HEK293 (cell line): Measurements from ENCODE around the gene SPTAN1.

Source experiments
- CTCF ChIA-PET: fragments of 350-600 bp; formaldehyde crosslinking; extraction: SDS; loops from one replicate; lab custom pipeline; 2021; ENCODE audit warnings: antibody characterized with exemption; lab: Yijun Ruan, JAX
- POLR2A ChIA-PET: fragments of 300-600 bp; formaldehyde crosslinking; extraction: SDS; loops from one replicate; lab custom pipeline; 2020; ENCODE audit warnings: antibody characterized with exemption, inconsistent platforms; lab: Yijun Ruan, JAX
- H3K27ac ChIP-seq: fragments of 200-500 bp; sonication (Bioruptor generic); 2 replicates; pipeline ENCODE4 v1.5.1; 2014; ENCODE audit warnings: low read depth, low read length, control low read depth, inconsistent platforms; ENCODE audit errors: extremely low read depth
- H3K36me3 ChIP-seq, 2 experiments: fragments of 200-500 bp in 1 of 2; sonication (Bioruptor generic) in 1 of 2; 1 replicate in 1 of 2; 2 replicates in 1 of 2; pipeline ENCODE4 v1.5.1; 2014 to 2017; ENCODE audit warnings: inconsistent platforms in 2 of 2, low read length in 2 of 2; ENCODE audit not compliant: control insufficient read depth in 2 of 2, insufficient read depth in 1 of 2
- H3K4me1 ChIP-seq: fragments of 200-500 bp; sonication (Bioruptor generic); 2 replicates; pipeline ENCODE4 v1.5.1; 2014; ENCODE audit warnings: mild to moderate bottlenecking, low read length, inconsistent platforms; ENCODE audit not compliant: control insufficient read depth, insufficient read depth
- H3K4me3 ChIP-seq: 2 replicates; pipeline ENCODE4 v1.5.1; 2011; ENCODE audit warnings: low read depth, mild to moderate bottlenecking, control low read depth, low read length, moderate library complexity
- H3K9me3 ChIP-seq: fragments of 200-500 bp; sonication (Bioruptor generic); 2 replicates; pipeline ENCODE4 v1.5.1; 2014; ENCODE audit warnings: low read depth, low read length, inconsistent platforms; ENCODE audit not compliant: control insufficient read depth, insufficient read depth
- AEBP2 ChIP-seq: fragments of 450-650 bp; formaldehyde crosslinking; IDR thresholded peaks from 2 replicates; pipeline ENCODE4 v1.5.1; 2016; ENCODE audit warnings: missing biosample characterization, missing genetic modification characterization, borderline replicate concordance
- FEZF1 ChIP-seq: fragments of 450-650 bp; formaldehyde crosslinking; IDR thresholded peaks from 2 replicates; pipeline ENCODE4 v1.5.1; 2016; ENCODE audit warnings: missing biosample characterization, missing genetic modification characterization
- GLIS1 ChIP-seq: fragments of 450-650 bp; formaldehyde crosslinking; IDR thresholded peaks from 2 replicates; pipeline ENCODE4 v1.5.1; 2016; ENCODE audit warnings: missing biosample characterization, missing genetic modification characterization
- HOXC10 ChIP-seq: sonication (generic); formaldehyde crosslinking; IDR thresholded peaks from 2 replicates; pipeline ENCODE4 v1.8.1; 2023; ENCODE audit warnings: mild to moderate bottlenecking, missing genetic modification reagents
- IKZF3 ChIP-seq: fragments of 450-650 bp; IDR thresholded peaks from 2 replicates; pipeline ENCODE4 v1.5.0; 2018; ENCODE audit warnings: missing biosample characterization, mild to moderate bottlenecking, missing genetic modification characterization, moderate library complexity
- KLF10 ChIP-seq: fragments of 450-650 bp; IDR thresholded peaks from 2 replicates; pipeline ENCODE4 v1.5.1; 2018; ENCODE audit warnings: missing biosample characterization, mild to moderate bottlenecking, missing genetic modification characterization
- PRDM6 ChIP-seq: fragments of 450-650 bp; formaldehyde crosslinking; IDR thresholded peaks from 2 replicates; pipeline ENCODE4 v1.5.1; 2017; ENCODE audit warnings: missing biosample characterization, missing genetic modification characterization
- SALL2 ChIP-seq: fragments of 450-650 bp; formaldehyde crosslinking; IDR thresholded peaks from 2 replicates; pipeline ENCODE4 v1.5.0; 2017; ENCODE audit warnings: missing biosample characterization, mild to moderate bottlenecking, missing genetic modification characterization, borderline replicate concordance
- TRIM28 ChIP-seq: IDR thresholded peaks from 2 replicates; pipeline ENCODE4 v1.6.1; 2011; ENCODE audit warnings: low read length, control low read depth, borderline replicate concordance
- TSHZ1 ChIP-seq: fragments of 450-650 bp; formaldehyde crosslinking; IDR thresholded peaks from 2 replicates; pipeline ENCODE4 v1.5.1; 2016; ENCODE audit warnings: missing biosample characterization, missing genetic modification characterization, borderline replicate concordance
- ZBTB20 ChIP-seq: fragments of 450-650 bp; formaldehyde crosslinking; IDR thresholded peaks from 2 replicates; pipeline ENCODE4 v1.5.1; 2016; ENCODE audit warnings: missing biosample characterization, missing genetic modification characterization
- ZNF223 ChIP-seq: fragments of 450-650 bp; formaldehyde crosslinking; IDR thresholded peaks from 2 replicates; pipeline ENCODE4 v1.5.1; 2016; ENCODE audit warnings: missing biosample characterization, missing genetic modification characterization
- ZNF248 ChIP-seq: fragments of 450-650 bp; formaldehyde crosslinking; IDR thresholded peaks from 2 replicates; pipeline ENCODE4 v1.5.1; 2017; ENCODE audit warnings: missing biosample characterization, missing genetic modification characterization
- ZNF350 ChIP-seq: fragments of 450-650 bp; formaldehyde crosslinking; IDR thresholded peaks from 2 replicates; pipeline ENCODE4 v1.5.0; 2017; ENCODE audit warnings: missing biosample characterization, mild to moderate bottlenecking, missing genetic modification characterization
- ZNF394 ChIP-seq: fragments of 450-650 bp; formaldehyde crosslinking; IDR thresholded peaks from 2 replicates; pipeline ENCODE4 v1.5.1; 2016; ENCODE audit warnings: missing biosample characterization, missing genetic modification characterization, mild to moderate bottlenecking, moderate library complexity, borderline replicate concordance
- ZNF423 ChIP-seq: fragments of 450-650 bp; formaldehyde crosslinking; IDR thresholded peaks from 2 replicates; pipeline ENCODE4 v1.5.1; 2016; ENCODE audit warnings: missing biosample characterization, missing genetic modification characterization
- ZNF426 ChIP-seq: fragments of 450-650 bp; formaldehyde crosslinking; IDR thresholded peaks from 2 replicates; pipeline ENCODE4 v1.5.1; 2017; ENCODE audit warnings: missing biosample characterization, missing genetic modification characterization, mild to moderate bottlenecking, inconsistent platforms, moderate library complexity
- ZNF48 ChIP-seq: fragments of 450-650 bp; formaldehyde crosslinking; IDR thresholded peaks from 2 replicates; pipeline ENCODE4 v1.5.1; 2016; ENCODE audit warnings: missing biosample characterization, missing genetic modification characterization
- ZNF561 ChIP-seq: fragments of 450-650 bp; IDR thresholded peaks from 2 replicates; pipeline ENCODE4 v1.5.1; 2018; ENCODE audit warnings: missing biosample characterization, missing genetic modification characterization, borderline replicate concordance
- ZNF624 ChIP-seq: fragments of 450-650 bp; formaldehyde crosslinking; IDR thresholded peaks from 2 replicates; pipeline ENCODE4 v1.5.1; 2017; ENCODE audit warnings: missing biosample characterization, missing genetic modification characterization
- ZNF639 ChIP-seq: fragments of 450-650 bp; formaldehyde crosslinking; IDR thresholded peaks from 2 replicates; pipeline ENCODE4 v1.5.1; 2016; ENCODE audit warnings: missing biosample characterization, missing genetic modification characterization
- ZNF707 ChIP-seq: fragments of 450-650 bp; formaldehyde crosslinking; IDR thresholded peaks from 2 replicates; pipeline ENCODE4 v1.5.1; 2016; ENCODE audit warnings: missing biosample characterization, missing genetic modification characterization
- ZNF76 ChIP-seq: fragments of 450-650 bp; formaldehyde crosslinking; IDR thresholded peaks from 2 replicates; pipeline ENCODE4; 2016; ENCODE audit warnings: low read depth, missing biosample characterization, missing genetic modification characterization, borderline replicate concordance
- ZNF776 ChIP-seq: fragments of 450-650 bp; formaldehyde crosslinking; IDR thresholded peaks from 2 replicates; pipeline ENCODE4 v1.5.0; 2017; ENCODE audit warnings: missing biosample characterization, missing genetic modification characterization, borderline replicate concordance

Gene SPTAN1

GRCh38 chr9:128555180-128555721 is 2.9 kb downstream of the SPTAN1 start (continued):
- TF ChIP-seq TRIM28, result no peak
- TF ChIP-seq ZNF48 (tag by site-specific recombination), result no peak

GRCh38 chr9:128556276-128556675 is 3.9 kb downstream of the SPTAN1 start:
- H3K27ac ChIP-seq, result no peak overlapping the region
- H3K4me3 ChIP-seq, result no peak overlapping the region
- CTCF ChIA-PET, result interaction anchor here (0.6 kb wide), 1 partner anchor 230 kb away, joined by 3 read pairs; no protein-coding TSS in a partner anchor
- POLR2A ChIA-PET, result interaction anchor here (1.4 kb wide), 1 partner anchor 79 kb away, joined by 4 read pairs; no protein-coding TSS in a partner anchor
- peaks cover 22% of the 10 kb centered on the region for H3K4me1 ChIP-seq
- no peaks in the 10 kb centered on the region for H3K36me3 ChIP-seq
- no peak for TF ChIP-seq HOXC10 (CRISPR knock-in tag)
- no peak for TF ChIP-seq AEBP2 (tag by site-specific recombination)
- TF ChIP-seq ZNF639 (tag by site-specific recombination), result no peak
- TF ChIP-seq ZNF426 (tag by site-specific recombination), result no peak
- no peak for TF ChIP-seq ZNF223 (tag by site-specific recombination)
- no peak for TF ChIP-seq ZNF423 (tag by site-specific recombination)
- TF ChIP-seq PRDM6, result no peak
- TF ChIP-seq ZNF350 (tag by site-specific recombination), result no peak
- no peak for TF ChIP-seq SALL2 (tag by site-specific recombination)
- no peak for TF ChIP-seq ZNF248 (tag by site-specific recombination)
- TF ChIP-seq ZNF776 (tag by site-specific recombination), result no peak
- TF ChIP-seq KLF10 (tag by site-specific recombination), result no peak
- no peak for TF ChIP-seq IKZF3 (tag by site-specific recombination)
- TF ChIP-seq ZNF561, result no peak
- TF ChIP-seq ZNF76, result no peak
- TF ChIP-seq ZNF394 (tag by site-specific recombination), result no peak
- no peaks in the 10 kb centered on the region for H3K9me3 ChIP-seq

GRCh38 chr9:128556926-128557634 is 4.7 kb downstream of the SPTAN1 start:
- H3K27ac ChIP-seq, result no peak overlapping the region
- ChIA-PET CTCF (interaction anchor here (0.6 kb wide), 1 partner anchor 229 kb away, joined by 3 read pairs; no protein-coding TSS in a partner anchor), POLR2A (interaction anchor here (0.6 to 1.4 kb wide), 4 partner anchors 13 to 200 kb away, joined by 3 to 7 read pairs (median 4); no protein-coding TSS in a partner anchor)
- H3K4me3 ChIP-seq, result no peak overlapping the region
- H3K4me1 ChIP-seq, result peaks cover 22% of the 10 kb centered on the region
- no peaks in the 10 kb centered on the region for H3K36me3 ChIP-seq
- H3K9me3 ChIP-seq, result no peaks in the 10 kb centered on the region
- TF ChIP-seq FEZF1 (tag by site-specific recombination) (no peak), ZBTB20 (tag by site-specific recombination) (no peak), ZNF707 (tag by site-specific recombination) (no peak), GLIS1 (tag by site-specific recombination) (no peak), TSHZ1 (tag by site-specific recombination) (no peak), ZNF624 (tag by site-specific recombination) (no peak)
